DOHH2 (cell line): ENCODE measurements around the gene ZBTB40.

Experiments used
- H3F3A ChIP-seq: fragments of 200-600 bp; sonication (generic), shearing (Covaris generic); 2 replicates; pipeline ENCODE4 v1.6.0; 2016; ENCODE audit warnings: antibody characterized with exemption, mild to moderate bottlenecking; ENCODE audit not compliant: control insufficient read depth, insufficient read depth
- H3K27ac ChIP-seq: fragments of 200-600 bp; sonication (generic); 2 replicates; pipeline ENCODE4 v1.5.1; 2014; ENCODE audit warnings: low read depth, mild to moderate bottlenecking, low read length, moderate library complexity
- H3K27me3 ChIP-seq: fragments of 200-600 bp; sonication (generic); 2 replicates; pipeline ENCODE4 v1.6.1; 2014; ENCODE audit warnings: mild to moderate bottlenecking, low read length, mixed read lengths; ENCODE audit not compliant: control insufficient read depth
- H3K36me3 ChIP-seq: fragments of 200-600 bp; sonication (generic); 2 replicates; pipeline ENCODE4 v1.6.1; 2014; ENCODE audit warnings: mild to moderate bottlenecking, low read length, moderate library complexity, mixed read lengths; ENCODE audit not compliant: control insufficient read depth
- H3K4me1 ChIP-seq: fragments of 200-600 bp; sonication (generic); 2 replicates; pipeline ENCODE4 v1.6.1; 2014; ENCODE audit warnings: mild to moderate bottlenecking, low read length, mixed read lengths; ENCODE audit not compliant: control insufficient read depth
- H3K4me2 ChIP-seq: fragments of 200-600 bp; sonication (generic); 2 replicates; pipeline ENCODE4 v1.6.0; 2014; ENCODE audit warnings: mild to moderate bottlenecking, low read length, moderate library complexity
- H3K4me3 ChIP-seq: fragments of 200-600 bp; sonication (generic); 2 replicates; pipeline ENCODE4 v1.5.1; 2014; ENCODE audit warnings: mild to moderate bottlenecking, low read length, mixed read lengths
- H3K79me2 ChIP-seq: fragments of 200-600 bp; sonication (generic); 2 replicates; pipeline ENCODE4 v1.6.1; 2014; ENCODE audit warnings: mild to moderate bottlenecking, low read length, mixed read lengths; ENCODE audit not compliant: control insufficient read depth
- H3K9me2 ChIP-seq: fragments of 200-600 bp; sonication (generic); replicated peaks from 2 replicates; pipeline ENCODE4 v1.6.1; 2014; ENCODE audit warnings: mild to moderate bottlenecking, low read length, mixed read lengths; ENCODE audit not compliant: control insufficient read depth
- H3K9me3 ChIP-seq: fragments of 200-600 bp; sonication (generic); 2 replicates; pipeline ENCODE4 v1.6.1; 2014; ENCODE audit warnings: antibody characterized with exemption, low read length, mixed read lengths; ENCODE audit not compliant: control insufficient read depth, insufficient read depth
- H4K20me1 ChIP-seq: fragments of 200-600 bp; sonication (generic); 2 replicates; pipeline ENCODE4 v1.6.0; 2014; ENCODE audit warnings: low read depth, mild to moderate bottlenecking, antibody characterized with exemption, low read length, moderate library complexity; ENCODE audit not compliant: control insufficient read depth, insufficient read depth
- CTCF ChIP-seq: fragments of 200-600 bp; sonication (generic); IDR thresholded peaks from one replicate; pipeline ENCODE4 v1.5.1; 2014; ENCODE audit warnings: antibody characterized with exemption, mild to moderate bottlenecking, low read depth, low read length; ENCODE audit not compliant: poor library complexity, severe bottlenecking
- EZH2phosphoT487 ChIP-seq: fragments of 200-600 bp; sonication (generic); IDR thresholded peaks from 2 replicates; pipeline ENCODE4 v1.6.1; 2017; ENCODE audit warnings: borderline replicate concordance, mild to moderate bottlenecking, antibody characterized with exemption, low read length, moderate library complexity, mixed read lengths

ZBTB40 gene

DNA sequence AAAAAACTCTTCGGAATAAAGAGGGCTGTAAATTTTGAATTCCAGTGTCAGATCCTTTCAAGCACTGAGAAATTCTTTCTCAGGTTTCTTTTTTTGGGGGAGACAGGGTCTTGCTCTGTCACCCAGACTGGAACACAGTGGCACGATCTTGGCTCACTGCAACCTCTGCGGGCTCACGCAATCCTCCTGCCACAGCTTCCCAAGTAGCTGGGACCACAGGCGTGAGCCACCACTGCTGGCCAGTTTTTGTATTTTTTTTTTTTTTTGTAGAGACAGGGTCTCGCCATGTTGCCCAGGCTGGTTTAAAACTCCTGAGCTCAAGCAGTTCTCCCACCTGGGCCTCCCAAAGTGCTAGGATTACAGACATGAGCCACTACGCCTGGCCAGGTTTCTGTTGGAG, 76.8 kb downstream of the ZBTB40 start:
- H3K79me2 ChIP-seq: no peaks in the 10 kb centered on the region
- TF ChIP-seq CTCF (no peak), EZH2phosphoT487 (no peak)
- H3K4me3 ChIP-seq: no peak overlapping the region
- no peaks in the 10 kb centered on the region for H3K9me2 ChIP-seq
- H4K20me1 ChIP-seq: no peaks in the 10 kb centered on the region
- no peaks in the 10 kb centered on the region for H3K9me3 ChIP-seq
- H3K4me2 ChIP-seq: no peak overlapping the region
- no peaks in the 10 kb centered on the region for H3F3A ChIP-seq
- no peak overlapping the region for H3K27ac ChIP-seq
- no peaks in the 10 kb centered on the region for H3K4me1 ChIP-seq
- no peaks in the 10 kb centered on the region for H3K27me3 ChIP-seq
- H3K36me3 ChIP-seq: peaks cover 5% of the 10 kb centered on the region; the same call in 1 of the 2 replicates

DNA sequence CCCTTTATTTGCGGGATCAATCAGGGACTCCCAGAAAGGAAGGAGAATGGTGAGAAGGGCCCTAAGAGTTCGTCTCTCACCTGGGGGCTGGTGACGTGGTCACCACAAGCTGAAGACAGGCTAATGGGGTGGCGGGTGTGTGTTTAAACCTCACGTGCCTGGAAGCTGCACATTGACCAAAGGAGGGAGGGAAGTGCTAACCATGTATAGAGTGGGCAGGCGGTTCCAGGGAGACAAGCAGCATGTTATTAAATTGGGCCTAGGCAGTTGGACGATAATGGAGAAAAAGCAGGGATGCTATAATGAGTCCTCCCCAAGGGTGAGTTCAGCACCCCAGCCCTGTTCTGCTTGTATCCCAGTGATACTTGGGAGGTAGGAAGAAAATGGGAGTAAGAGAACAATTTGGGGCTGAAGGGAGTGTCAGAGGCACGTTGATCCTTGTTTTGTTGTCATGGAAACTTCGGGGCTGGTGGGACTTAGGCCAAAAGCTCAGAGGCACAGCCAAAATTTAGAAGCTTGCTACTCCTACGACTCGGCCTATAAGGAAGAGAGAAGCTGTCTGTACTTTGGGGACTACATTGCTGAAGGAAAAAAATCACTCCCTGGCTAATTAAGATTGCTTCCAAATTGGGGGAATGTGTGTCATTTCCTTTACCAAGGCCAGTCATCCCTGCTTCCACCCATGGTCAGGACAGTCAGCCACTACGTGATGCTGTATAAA, 78.4 kb downstream of the ZBTB40 start:
- Histone ChIP-seq H3K9me2 (no peaks in the 10 kb centered on the region), H3K4me1 (no peaks in the 10 kb centered on the region), H3K9me3 (no peaks in the 10 kb centered on the region), H4K20me1 (no peaks in the 10 kb centered on the region), H3K27me3 (no peaks in the 10 kb centered on the region), H3F3A (no peaks in the 10 kb centered on the region), H3K36me3 (no peaks in the 10 kb centered on the region; the same call in 1 of the 2 replicates), H3K4me2 (no peak overlapping the region), H3K4me3 (no peak overlapping the region), H3K27ac (no peak overlapping the region), H3K79me2 (no peaks in the 10 kb centered on the region)
- TF ChIP-seq CTCF (no peak), EZH2phosphoT487 (no peak)

- H3K36me3 ChIP-seq: no peaks in the 10 kb centered on the region; the same call in 1 of the 2 replicates
- TF ChIP-seq CTCF (no peak), EZH2phosphoT487 (no peak)
- H3K9me2 ChIP-seq: no peaks in the 10 kb centered on the region
- H3K4me1 ChIP-seq: no peaks in the 10 kb centered on the region
- H3K27me3 ChIP-seq: no peaks in the 10 kb centered on the region
- no peaks in the 10 kb centered on the region for H3K79me2 ChIP-seq
- no peak overlapping the region for H3K4me3 ChIP-seq
- H3F3A ChIP-seq: no peaks in the 10 kb centered on the region
- no peaks in the 10 kb centered on the region for H4K20me1 ChIP-seq
- H3K27ac ChIP-seq: no peak overlapping the region
- no peak overlapping the region for H3K4me2 ChIP-seq
- H3K9me3 ChIP-seq: no peaks in the 10 kb centered on the region
Measured at GRCh38 chr1:22530715-22531114, 79.1 kb downstream of the ZBTB40 start.
